ENCODE results near the gene NMUR1.

NMUR1 gene

GRCh38 chr2:231524477-231525247 is 5.6 kb downstream of the NMUR1 start:
- DNase-seq: no peak

GRCh38 chr2:231523451-231524285 is 6.6 kb downstream of the NMUR1 start:
- no peak for DNase-seq

DNA sequence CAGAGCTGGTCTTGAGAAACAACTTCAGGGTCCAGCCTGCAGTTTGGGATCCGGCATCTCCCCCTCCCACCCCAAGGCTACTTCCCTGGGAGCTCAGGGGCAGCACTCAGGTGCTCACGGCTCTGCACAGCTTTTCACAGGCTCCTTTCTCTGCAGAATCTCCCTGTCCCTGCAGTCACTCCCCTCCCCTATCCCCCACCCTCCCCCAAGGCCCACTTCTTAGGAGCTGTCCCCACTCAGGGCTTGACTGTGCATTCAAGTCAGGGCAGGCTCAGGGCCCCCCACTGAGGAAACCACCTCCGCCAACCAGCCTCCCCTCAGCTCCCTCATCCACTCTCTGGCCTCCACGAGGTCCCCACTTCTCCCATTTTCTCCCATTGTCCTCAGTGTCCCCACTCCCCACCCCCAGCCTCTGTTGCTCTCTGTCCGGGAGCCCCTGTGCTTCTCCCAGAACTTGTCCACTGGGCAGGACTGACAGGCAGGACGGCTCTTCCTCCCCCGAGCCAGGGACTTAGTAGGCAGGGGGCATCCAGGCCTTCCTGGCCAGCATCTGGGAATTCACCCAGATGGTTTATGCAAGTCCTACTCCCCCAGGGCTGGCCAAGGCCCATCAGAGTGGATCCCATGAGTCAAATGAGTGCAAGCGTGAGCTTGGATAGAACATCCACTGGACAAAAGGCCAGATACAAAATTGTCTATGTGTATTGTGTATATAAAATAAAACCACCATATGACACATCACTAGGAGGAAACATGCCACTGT is 7.6 kb downstream of the NMUR1 start:
- DNase-seq: peak; percentile 30

GRCh38 chr2:231521443-231521842 is 8.8 kb downstream of the NMUR1 start:
- no peak for DNase-seq

DNA sequence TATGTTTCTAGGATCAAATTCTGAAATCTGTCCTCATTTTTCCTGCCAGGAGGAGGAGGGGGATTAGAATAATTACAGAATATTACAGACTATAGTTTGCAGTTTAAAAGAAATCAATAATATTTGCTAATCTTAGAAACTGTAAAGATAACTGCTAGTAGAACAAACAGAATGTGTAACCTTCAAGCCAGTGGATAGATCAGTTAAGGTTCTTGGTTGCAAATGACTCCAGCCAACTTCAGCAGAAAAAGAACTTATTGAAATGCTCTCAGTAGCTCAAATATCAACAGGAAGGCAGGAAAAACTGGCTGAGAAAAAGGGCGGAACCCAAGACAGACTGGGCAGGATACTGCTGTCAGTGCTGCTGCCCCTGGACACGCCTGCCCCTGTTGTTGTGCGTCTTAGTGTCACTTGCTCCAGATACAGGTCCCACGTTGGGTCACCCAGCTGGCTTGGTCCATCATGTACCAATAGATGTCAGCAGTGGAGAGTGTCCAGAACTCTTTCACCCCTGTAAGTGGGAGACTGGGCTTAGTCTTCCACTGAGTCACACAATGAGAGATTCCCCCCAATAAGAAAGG is 10.2 kb downstream of the NMUR1 start:
- DNase-seq: no peak

DNA sequence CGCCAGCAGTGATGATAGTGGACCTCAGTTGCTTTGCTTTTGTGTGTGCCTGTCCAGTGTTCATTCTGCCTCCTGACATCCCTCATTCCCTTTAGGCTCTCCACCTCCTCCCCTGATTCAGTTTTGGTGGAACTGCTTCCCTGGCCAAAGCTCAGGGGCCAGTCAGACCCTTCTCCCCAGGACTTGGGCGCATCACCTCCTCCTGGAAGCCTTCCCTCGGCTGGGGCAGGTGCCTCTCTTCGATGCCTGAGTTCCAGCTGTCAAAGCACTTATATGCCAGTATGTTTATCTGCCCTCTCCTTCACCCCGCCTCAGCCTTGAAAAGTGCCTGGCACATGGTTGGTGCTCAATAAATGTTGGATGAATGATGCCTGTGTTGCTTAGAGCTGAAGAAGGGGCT is 11.5 kb downstream of the NMUR1 start:
- no peak for DNase-seq

DNA sequence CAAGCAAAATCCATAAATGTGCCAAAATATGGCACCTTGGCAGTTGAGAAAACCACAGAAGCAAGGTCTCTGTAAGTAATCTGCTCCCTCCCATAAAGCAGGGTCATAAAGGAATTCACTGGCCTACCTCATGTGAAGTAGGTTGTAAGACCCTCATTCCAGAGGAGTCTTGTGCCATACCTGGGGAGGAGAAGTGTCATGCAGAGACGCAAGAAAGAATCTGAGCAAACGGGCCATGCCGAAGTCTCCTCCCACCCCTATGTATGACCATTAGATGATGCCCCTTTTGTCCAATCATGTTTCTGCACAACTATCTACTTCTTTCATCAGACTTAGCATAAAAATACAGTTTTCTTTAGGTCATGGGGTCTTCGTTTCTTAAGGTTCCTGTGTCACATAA is 14.6 kb downstream of the NMUR1 start:
- DNase-seq: no peak

DNA sequence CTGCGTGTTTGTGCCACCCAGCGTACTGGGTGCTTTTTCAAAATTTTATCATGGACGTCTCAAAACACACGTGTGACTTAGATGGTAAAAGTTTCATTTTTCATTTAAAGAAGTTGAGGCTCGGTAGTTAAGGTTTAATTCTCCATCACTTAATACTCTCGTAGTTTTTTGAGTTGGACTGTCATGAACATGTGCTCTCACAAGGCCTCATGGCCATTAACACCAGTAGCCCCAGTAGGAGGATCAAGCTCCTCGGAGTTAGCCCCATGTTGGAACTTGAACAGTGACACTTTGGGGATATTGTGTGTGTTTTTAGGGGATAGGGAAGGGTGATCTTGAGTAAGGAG is 15.3 kb downstream of the NMUR1 start:
- DNase-seq: no peak

DNA sequence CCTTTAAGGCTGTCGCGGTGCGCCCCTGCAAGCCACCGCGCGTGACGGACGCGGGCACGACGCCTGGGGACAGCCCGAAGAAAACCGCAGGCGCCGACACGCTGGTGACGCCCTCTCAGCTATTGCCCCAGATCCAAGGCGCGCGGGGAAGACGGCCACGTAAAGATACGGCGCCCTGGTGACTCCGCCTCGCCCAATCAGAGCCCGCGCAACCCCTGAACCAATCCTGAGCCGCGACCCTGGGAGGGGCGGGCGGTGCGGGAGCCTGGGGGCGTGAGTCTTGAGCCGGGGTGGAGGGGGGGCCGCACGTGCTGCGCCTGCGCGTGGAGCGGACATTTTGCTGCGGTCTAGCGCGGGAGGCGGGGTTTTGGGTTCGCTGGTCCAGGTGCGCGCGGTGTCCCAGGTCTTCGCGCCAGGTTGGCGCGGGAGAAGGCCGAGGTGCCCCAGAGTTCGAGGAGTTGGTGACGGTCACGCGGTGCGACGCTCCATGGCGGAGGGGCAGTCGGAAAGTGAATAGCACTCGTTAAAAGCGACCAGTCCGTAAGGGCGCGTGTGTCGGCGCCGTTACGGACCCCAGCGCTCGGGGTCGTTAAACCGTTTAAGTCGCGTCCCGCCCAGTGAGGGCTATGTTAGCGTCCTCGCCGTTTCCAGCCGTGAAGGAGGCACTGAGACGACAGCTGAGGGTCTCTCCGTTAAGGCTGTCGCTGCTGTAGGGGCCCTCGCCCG is 15.9 kb downstream of the NMUR1 start:
- peak; percentile 95 for DNase-seq

GRCh38 chr2:231513746-231514224 is 16.5 kb downstream of the NMUR1 start:
- no peak for DNase-seq

GRCh38 chr2:231512222-231512621 is 18.0 kb downstream of the NMUR1 start:
- DNase-seq: no peak

- DNase-seq: no peak
Observed at GRCh38 chr2:231503766-231504165, 26.5 kb downstream of the NMUR1 start.

DNA sequence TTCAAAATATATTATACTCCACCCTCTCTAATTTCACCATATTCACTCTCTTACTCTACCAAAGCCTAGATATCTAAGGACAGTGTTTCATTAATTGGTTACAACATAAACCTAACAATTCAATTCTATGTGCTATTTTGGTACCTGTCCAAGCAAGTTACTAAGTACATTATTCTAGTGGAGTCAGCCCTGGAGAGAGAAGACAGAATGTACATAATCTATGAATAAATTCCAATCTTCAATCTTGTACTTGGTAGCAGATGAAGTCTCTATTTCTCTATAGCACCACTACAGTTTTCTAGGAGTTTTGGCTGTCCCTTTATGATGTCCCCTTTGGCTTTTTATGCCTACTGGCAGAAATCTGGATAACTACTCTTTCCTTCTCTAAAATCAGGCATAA is 27.6 kb downstream of the NMUR1 start:
- DNase-seq: no peak

DNA sequence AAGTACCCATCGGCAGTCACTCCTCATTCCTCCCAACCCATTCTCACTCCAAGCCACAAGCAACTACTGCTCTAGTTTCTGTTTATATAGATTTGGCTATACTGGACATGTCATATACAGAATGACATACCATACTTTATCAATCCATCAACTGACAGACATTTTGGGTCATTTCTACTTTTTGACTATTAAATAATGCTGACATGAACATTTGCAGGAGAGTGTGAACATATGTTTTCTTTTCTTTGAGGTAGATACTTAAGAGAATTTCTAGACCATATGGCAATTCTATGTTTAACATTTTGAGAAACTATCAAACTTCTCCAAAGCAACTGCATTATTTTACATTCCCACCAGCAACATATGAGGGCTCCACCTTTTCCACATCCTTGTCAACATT is 32.6 kb downstream of the NMUR1 start:
- DNase-seq: no peak

- no peak for DNase-seq
Observed at GRCh38 chr2:231494669-231495068, 35.6 kb downstream of the NMUR1 start.

DNA sequence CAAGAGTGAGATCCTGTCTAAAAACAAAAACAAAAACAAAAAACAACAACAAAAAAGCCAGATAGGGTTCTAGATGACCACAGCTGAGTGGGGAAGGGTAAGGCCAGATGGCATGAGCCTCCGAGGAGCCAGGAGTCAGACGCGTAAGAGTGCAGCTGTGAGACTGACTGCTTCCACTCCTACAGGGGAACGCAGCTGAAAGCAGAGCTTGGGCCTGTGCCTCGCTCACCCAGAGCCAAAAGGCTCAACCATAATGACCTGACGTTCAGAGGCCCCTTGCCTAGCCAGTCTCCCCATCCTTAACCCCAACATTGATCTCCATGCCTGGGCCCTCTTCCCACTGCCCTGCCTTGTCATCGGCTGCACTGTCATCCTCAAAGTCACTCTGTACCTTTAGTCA is 39.4 kb downstream of the NMUR1 start:
- DNase-seq: no peak

DNA sequence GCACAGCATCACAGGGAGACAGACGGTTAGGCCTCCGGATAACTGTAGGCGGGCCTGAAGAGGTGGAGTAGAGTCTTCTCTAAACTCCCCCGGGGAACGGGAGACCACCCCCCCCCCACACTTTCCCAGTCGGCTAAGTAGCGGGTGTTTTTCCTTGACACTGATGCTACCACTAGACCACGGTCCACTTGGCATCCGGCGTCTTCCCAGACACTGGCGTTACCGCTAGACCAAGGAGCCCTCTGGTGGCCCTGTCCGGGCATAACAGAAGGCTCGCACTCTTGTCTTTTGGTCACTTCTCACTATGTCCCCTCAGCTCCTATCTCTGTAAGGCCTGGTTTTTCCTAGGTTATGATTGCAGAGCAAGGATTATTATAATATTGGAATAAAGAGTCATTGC is 40.3 kb downstream of the NMUR1 start:
- DNase-seq: no peak

GRCh38 chr2:231488331-231488730 is 41.9 kb downstream of the NMUR1 start:
- no peak for DNase-seq

- DNase-seq: no peak
Observed at GRCh38 chr2:231486851-231487596, 43.2 kb downstream of the NMUR1 start.

GRCh38 chr2:231483398-231484329 is 46.6 kb downstream of the NMUR1 start:
- no peak for DNase-seq
